GM21447 (cell line): ENCODE results near the gene NMNAT3.

Source experiments
- ATAC-seq: cut with Tn5 transposase; IDR thresholded peaks from one replicate; pipeline ENCODE4 v1.9.1; 2021; ENCODE audit not compliant: unreplicated experiment

Gene NMNAT3

DNA sequence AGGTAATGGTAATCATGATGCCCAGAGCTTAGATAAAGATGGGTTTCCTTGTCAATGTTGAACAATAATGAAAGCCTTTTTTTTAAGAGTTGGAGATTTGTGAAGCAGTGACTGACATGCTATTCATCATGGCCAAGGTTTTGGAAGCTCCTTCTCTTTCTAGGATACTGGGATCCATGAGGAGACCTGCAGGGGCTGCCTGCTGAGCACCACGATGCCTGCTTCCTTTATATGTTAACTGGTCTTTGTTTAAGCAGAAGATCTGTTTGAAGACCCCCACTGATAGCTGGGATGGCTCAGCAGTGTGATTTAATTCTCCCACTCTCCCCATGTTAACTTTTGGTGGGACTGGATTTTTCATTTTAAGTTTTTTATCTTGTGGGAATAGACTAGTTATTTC lies 154.1 kb downstream of the NMNAT3 start:
- no peak for ATAC-seq

DNA sequence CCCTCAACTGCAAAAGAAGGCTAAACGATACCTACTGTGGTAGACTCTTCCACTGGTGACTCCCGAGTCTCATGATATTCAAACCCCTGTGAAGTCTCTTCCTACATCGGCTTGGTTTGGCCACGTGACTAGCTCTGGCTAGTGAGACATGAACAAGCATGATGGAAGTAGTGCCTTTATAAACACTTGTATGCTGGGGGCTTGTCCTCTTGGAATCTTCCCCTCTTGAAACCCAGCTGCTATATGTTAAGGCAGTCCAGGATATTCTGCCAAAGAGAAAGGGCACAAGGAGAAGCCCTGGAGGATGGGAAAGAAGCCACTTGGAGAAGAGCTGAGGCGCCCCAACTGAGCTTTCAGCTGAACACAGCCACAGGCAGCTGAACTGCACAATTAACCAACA lies 154.6 kb downstream of the NMNAT3 start:
- no peak for ATAC-seq

DNA sequence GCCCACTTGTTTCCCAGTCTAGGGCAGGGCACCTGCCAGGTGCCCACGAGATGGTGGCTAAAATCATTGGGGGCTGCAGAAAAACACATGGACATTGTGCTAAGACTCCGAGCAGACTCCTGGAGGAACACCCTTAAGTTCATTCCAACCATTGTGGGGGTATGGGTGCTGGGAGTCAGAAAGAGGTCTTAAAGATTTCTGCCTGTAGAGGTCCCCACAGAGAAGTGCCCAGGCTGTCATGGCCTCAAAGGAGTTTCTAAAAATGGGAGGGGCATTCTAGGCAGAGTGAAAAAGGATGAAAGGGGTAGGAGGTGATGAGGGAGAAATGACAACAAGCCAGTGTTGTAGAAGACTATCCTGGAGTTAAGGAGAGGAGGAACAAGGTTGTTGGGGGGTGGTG lies 155.4 kb downstream of the NMNAT3 start:
- ATAC-seq = no peak

DNA sequence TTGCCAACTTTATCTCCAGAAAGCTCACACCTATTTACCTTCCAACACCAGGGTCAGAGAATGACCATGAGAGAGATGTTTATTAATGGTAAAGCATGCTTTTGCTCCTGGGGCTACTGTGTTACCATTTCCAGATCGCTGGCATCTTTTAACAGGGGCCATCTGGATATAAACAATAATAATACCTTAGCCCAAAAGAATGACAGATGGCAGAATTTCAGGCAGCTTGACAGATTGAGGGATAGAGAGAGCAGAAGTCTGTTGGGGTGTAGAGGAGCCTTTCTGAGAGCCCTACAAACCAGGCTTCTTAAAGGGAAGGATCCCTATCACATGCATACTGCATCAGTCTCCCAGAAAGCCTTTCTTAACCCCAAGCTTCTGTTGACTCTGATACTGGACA lies 156.0 kb downstream of the NMNAT3 start:
- ATAC-seq = no peak

DNA sequence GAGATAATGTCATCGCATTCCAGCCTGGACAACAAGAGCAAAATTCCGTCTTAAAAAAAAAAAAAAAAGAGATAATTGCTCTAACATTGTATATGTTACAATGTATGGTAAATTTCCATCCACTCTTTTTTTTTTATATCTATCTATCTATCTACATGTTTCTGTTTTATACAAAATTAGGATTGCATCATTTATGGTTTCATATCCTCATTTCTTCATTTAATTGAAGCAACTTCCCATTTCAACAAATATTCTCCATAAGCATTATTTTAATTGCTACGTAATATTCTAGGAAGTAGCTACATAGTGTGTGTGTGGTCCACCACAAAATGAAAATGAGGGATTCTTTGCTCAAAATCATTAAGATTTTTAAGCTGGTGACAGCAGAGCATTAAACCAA lies 156.6 kb downstream of the NMNAT3 start:
- ATAC-seq = no peak

DNA sequence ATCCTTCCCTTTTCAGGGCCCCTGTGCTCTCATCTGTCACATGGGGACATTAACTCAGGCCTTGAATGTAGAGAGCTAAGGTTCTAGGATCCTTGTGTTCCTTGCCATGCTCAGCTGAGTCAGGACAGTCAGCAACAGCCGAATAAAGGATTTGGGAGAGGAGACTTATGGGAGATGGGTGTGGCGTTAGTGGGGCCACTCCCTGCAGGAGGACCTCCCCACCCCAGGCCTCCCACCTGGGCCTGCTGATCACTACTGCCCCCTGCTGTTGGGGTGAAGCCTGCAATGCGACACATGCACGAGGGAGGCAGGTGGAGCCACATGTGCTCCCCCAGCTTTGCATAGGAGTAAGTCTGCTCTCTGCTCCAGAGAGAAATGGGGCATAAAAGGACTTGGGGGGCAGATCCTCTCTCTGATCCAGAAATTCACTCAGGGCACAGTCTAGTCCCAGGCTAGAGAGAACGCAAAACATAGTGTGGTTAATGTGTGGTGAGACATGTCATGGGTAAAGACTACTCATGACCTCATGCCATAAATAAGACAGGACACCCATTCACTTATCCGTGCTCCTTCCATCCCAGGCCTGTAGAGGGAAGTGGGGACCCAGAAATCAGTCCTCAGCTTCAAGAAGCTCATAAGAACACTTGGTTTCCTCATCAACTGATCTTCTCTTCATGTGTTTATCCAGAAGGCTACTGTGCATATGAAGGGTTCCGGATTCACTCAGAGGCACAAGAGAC lies 157.6 kb downstream of the NMNAT3 start:
- ATAC-seq = no peak

DNA sequence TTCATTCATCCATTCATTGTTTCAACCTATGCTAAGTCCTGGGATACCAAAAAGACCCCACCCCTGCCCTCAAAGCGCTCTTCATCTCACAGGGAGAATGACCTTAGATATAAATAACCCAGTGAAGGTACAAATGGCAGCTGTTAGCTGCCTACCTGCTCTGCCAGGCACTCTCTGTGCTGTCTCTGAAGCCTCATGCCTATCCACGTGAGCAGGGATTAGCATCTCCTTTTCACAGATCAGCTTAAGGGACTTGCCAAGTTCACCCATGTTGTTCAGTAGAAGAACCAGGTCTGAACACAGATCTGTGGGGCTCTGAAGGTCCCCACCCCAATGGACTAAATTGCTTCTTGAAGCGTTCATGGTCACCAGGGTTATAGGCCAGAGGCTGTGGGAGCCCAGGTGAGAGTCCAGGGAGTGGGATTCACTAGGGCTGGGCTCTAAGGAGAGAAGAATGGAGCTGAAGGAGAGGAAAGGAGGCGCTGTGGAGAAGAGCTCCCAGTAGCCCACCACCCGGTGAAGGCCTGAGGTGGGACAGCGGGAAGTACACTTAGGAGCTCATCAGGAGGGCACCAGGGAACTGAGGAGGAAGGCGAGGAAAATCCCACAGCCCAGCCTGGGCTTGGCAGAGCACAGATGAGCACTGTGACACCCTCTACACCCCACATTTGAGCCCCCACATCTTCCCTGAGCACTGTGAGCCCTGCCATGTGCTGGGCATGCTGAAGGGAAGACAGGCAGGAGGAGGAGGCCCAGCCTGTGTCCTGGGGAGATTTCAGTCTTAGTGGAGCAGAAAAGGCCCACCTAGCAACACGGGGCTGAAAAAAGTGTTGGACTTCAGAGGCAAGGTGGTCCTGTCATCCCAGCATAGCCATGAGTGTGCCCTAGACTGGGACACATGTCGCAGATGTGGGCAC lies 158.6 kb downstream of the NMNAT3 start:
- ATAC-seq = no peak

DNA sequence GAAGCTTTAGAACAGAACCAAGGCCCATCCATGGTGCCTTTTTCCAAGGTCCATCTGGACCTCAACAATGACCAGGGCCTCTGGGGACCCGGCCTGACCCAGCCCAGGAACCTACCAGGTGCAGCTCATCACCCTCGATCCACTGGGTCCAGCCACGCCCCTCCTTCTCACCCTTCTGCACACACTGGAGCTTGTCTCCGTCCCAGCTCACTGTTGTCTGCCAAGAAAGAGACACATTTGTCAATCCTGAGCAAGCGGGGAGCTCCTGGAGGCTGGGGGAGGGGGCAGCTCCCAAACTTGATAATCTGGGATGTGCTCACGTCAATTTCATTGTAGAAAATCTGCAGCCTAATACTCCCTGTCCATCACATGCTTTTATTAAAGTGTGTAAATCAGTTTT lies 159.5 kb downstream of the NMNAT3 start:
- no peak for ATAC-seq

DNA sequence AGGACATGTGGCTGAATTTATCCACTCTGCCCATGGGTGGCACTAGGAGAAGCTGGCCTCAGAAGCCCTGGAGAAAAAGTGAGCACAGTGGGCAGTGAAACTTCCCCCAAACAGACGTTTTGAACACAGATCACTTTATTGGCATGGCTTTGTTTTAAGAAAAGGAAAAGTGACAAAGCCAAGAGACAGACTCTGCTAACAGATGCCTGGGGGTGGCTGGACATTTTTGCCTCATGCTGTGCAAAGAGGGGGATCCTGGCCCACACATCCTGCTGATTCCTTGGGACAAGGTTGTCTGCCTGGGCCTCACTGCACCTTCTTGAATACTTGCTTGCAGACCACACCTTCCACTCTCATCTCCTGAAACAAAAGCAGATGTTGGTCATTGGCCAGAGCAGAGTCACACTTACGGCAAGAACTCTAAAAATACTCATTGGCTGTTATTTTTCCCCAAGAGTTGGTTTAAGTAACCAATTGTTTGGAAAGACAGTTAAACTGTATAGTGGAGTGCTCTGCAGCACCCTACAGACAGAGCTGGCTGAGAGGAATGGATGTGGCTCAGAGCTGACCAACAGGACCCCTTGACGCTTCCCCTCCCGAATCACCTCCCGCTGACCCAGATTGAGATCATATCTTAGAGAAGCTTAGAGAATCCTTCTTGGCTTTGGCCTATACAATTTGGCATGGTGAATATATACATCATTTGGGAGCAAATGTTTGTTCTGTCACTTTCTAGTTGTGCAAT lies 160.3 kb downstream of the NMNAT3 start:
- no peak for ATAC-seq

DNA sequence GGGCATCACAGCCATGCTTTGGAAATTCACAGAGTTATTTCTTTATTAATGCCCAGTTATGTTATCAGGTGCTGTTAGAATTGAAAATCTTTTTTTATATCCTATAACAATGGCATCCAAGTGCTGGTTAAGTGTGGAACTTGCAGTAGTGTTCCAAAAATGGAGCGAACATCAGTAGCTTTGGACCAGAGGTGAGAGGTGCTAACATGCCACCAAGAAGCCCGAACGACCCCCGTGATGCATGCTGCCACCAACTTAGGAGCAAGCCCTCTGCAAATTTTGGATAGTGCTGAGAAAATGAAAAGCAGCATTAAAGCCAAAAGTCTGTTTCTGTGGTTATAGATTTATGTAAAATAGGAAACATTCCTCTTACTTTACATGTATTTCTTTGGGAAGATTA lies 163.0 kb downstream of the NMNAT3 start:
- ATAC-seq = no peak
